Hematopoietic multipotent progenitor cell treated with erythropoietin and hydrocortisone succinate and interleukin-3 and kit ligand, for 8 days (in vitro differentiated cells): ENCODE data around the gene SGK1.

ENCODE experiments used
- DNase-seq: peaks from one replicate; pipeline ENCODE4 v3.0.0-alpha.2; 2015

Gene SGK1

GRCh38 chr6:134317471-134318131 lies at the start of gene SGK1:
TSS of gene SGK1 (minus strand) at chr6:134318112. CDS start at chr6:134317460, 652 bp downstream.
- DNase-seq, result peak; percentile 41

- no peak for DNase-seq
These were observed 45.6 kb upstream of the SGK1 start for GRCh38 chr6:134363323-134364039.

DNA sequence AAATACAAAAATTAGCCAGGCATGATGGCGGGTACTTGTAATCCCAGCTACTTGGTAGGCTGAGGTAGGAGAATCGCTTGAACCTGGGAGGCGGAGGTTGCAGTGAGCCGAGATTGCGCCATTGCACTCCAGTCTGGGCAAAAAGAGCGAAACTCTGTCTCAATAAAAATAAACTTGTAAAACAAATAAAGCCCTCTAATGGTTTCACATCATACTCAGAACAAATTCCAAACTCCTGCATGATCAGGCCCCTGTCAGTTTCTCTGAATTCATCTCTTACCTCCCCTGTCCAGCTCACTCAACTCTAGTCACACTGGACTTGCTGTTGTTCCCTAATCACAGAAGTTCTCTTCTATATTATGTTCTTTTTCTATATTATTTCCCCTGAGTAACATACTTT lies 43.1 kb upstream of the SGK1 start:
- DNase-seq, result no peak

GRCh38 chr6:134359302-134359701 lies 41.4 kb upstream of the SGK1 start:
- DNase-seq, result no peak

DNA sequence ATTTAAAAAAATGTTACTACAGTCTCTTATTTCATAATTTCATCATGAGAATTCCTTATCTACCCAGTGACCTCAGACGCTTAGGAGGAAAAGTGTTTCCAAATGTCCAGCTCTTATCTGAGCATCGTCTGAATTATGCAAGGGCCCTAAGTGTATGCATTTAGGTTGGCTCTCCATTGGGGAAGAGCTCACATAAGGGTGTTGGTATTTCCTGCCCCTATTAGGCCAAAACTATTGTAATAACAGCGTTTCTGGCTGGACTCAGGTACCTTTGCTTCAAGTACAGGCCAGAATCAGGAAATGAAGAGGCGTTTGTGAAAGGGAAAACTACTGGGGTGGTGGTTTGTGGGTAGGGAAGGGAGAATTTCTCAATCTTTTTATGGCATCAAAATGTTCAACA lies 40.4 kb upstream of the SGK1 start:
- no peak for DNase-seq

DNA sequence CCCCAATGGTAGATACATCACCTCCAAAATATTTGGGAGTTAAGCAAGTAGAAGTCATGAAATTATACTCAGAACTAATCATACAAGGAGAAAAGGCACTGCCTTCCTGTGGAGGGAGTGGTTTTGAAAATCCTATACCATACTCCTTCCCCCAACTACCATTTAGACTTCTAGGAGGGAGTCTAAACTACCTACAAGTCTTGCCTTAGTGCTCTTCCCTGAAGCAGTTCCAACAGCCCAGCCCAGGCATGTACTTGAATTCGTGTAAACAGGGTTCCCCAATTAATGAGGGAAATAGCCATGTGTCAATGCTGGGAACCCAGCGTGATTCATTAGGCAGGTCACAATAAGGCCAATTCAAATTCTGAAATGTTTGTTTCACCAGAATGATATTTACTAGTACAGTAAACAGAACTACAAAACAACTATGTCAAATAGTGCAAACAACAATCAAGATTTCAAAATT lies 39.1 kb upstream of the SGK1 start:
- no peak for DNase-seq

DNA sequence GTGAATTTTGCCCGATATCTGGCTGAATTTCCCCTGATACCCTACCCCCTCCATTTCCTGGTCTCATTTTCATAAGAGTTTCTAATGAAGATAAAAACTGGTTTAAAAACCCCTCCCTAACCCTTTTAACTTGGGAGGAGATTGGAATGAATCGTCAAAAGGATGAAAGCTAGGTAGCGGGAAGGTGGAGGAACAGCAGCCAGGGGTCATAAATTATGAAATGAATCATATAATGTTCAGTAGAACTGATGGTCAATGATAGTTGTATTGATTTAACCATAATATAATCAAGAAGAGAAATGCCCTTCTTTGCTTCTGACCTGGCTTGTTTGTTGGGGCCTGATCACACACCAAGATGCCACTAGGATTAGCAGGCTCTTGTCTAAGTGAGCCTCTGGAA lies 38.5 kb upstream of the SGK1 start:
- DNase-seq, result no peak

- DNase-seq, result no peak
These were observed 35.0 kb upstream of the SGK1 start for GRCh38 chr6:134352786-134353480.

- DNase-seq, result no peak
These were observed 33.9 kb upstream of the SGK1 start for GRCh38 chr6:134351615-134352474.

- no peak for DNase-seq
These were observed 30.2 kb upstream of the SGK1 start for GRCh38 chr6:134347885-134348805.

DNA sequence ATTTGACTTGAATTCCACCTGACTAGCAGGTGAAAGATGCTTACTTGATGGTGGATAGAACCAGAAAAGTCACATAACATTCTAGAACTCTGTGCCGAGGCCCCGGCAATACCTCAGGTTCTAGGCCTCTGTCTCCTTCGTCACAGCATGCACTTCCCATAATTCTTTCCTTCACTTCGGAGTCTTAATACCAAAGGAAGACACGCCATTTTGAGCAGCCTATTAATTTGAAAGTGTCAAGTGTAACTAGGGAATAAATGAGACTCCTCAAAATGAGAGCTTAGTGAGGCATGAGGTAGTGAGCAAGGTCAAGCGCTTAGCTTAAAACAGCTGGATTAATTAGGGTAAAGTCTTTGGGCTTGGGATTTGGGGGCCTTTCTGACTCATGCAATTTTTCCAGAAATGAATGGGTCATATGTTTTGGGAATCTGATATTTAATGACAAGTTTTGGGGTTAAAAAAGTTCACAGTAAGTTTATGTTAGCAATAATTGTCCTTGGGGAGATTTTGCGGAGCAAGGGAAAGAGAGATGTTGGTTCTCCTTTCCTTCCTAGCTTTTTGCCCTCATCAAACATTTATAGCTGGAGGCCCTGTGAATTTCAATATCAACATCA lies 29.1 kb upstream of the SGK1 start:
- no peak for DNase-seq

GRCh38 chr6:134345789-134346188 lies 27.9 kb upstream of the SGK1 start:
- DNase-seq, result no peak

- DNase-seq, result no peak
These were observed 25.2 kb upstream of the SGK1 start for GRCh38 chr6:134343066-134343465.

DNA sequence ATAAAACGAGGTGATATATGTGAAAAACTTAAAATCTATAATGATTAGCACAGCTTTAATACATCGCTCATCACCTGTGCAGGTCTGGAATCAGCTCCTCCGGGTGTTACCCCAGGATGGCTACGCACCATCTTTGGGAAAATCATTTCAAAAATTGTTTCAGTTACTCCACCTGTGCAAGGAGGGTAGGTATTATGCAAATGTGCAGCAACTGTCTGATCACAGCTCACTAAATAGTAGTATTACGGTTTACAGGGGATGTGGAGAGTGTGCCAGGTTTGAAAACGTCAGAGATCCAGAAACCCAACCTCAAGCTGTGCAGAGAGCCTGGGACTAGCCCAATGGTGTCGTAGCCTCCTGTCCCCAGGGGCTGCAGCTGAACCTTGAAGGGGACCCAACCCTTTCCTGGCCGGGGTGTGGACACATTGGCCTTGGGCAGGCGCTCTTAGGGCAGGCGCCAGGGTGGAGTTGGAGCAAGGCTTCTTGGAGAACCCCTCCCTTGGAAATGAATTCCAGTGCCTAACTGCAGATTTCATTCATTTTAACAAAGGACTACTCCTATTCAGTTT lies 24.2 kb upstream of the SGK1 start:
- no peak for DNase-seq

GRCh38 chr6:134340179-134340975 lies 22.5 kb upstream of the SGK1 start:
- DNase-seq, result no peak

GRCh38 chr6:134339216-134339615 lies 21.3 kb upstream of the SGK1 start:
- DNase-seq, result no peak

- no peak for DNase-seq
These were observed 13.3 kb upstream of the SGK1 start for GRCh38 chr6:134331256-134331655.

DNA sequence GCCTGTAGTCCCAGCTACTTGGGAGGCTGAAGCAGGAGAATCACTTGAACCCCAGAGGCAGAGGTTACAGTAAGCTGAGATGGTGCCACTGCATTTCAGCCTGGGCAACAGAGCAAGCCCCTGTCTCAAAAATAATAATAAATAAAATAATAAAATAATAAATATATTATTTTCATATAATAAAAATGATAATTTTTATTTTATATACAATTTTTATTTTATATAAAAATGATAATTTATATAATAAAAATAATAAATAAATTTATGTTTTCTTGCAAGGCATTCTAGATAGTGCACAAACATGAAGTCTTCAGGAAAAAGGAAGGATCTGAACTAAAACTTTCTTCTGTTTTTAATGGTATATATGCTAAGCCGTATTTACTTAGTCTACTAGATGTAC lies 12.6 kb upstream of the SGK1 start:
- DNase-seq, result no peak

GRCh38 chr6:134328792-134329191 lies 10.9 kb upstream of the SGK1 start:
- no peak for DNase-seq

DNA sequence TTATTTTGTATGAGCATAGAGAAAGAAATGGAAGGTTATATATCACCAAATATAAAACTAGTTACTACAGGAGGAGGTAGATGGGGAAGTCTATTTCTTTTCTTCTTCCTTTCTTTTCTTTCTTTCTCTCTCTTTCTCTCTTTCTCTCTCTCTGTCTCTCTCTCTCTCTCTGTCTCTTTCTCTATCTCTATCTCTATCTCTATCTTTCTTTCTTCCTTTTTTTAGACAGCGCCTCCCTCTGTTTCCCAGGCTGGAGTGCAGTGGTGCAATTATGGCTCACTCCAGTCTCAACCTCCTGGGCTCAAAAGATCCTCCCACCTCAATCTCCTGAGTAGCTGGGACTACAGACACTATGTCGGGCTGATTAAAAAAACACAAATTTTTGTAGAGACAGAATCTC lies 10.2 kb upstream of the SGK1 start:
- DNase-seq, result peak; percentile 20
